Measurements from ENCODE around the gene WDR75. TPM values are rescaled to one million over a fixed set of nuclear protein-coding genes. Genes with fewer than 3 reads are reported as not detected.

The WDR75 gene
- 18.6 and 42.2 TPM in 2 replicates for total RNA-seq (ENCODE audit: low replicate concordance)

DNA sequence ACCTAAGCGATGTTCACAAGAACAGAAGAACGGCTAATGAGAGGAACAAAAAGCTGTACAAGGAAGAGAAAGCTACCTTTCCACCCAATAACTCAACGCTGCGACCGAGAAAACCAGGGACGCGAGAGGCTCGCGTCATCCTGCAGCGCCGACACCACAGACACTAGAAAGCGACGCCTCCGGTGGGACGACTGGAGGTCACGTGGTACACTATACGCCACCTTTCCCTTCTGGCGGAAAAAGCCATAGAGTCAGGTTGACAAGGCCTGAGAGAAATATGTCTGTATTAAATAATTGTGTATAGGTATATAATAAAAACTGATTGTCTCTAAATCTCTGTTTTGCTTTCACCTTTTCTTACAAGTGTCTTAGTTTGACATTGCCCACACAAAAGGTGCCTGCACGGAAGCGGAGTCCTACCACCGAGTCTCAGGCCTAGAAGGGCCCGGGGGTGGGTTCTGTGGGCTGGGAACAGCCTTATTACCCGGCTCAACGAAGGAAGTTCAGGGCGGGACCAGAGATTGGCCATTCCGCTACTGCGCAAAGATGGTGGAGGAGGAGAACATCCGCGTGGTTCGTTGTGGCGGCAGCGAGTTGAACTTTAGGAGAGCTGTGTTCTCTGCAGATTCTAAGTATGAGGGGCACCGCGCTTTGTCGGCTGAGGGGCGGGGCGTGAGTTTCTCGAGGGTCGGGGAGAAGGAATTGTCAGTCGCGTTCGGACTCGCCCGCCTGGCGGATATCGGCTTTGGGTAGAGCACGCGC lies at the start of gene WDR75:
WDR75 (plus strand) TSS at position 528 of the 762 bp plus-strand sequence; CDS start at position 547, 19 bp downstream.

Other genes starting within 250 kb of the WDR75 start
- 28.9 and 359 TPM in 2 replicates for gene SLC40A1, start 139.3 kb downstream of the WDR75 start, total RNA-seq (ENCODE audit: low replicate concordance)
- gene ASNSD1, start 220.0 kb downstream of the WDR75 start, total RNA-seq (ENCODE audit: low replicate concordance) = 23.6 and 50.4 TPM in 2 replicates
- gene ANKAR, start 233.2 kb downstream of the WDR75 start, total RNA-seq (ENCODE audit: low replicate concordance) = 4.4 and 9.5 TPM in 2 replicates